Left lung (tissue), 10 donors: ENCODE results near the gene MYOZ3. TPM values are rescaled to one million over a fixed set of nuclear protein-coding genes. Genes with fewer than 3 reads are reported as not detected.
A peak's percentile ranks its signal among the peaks of the same experiment; 100 is the strongest.

ENCODE experiments used
- ATAC-seq: fragments of 200-7000 bp; cut with Tn5 transposase; one replicate; pipeline ENCODE4 v1.9.1; 2020; ENCODE audit warnings: moderate library complexity
- DNase-seq, 4 donors: peaks; one replicate each; pipeline ENCODE4 v3.0.0-alpha.2; 2013 to 2020
- H3K27ac ChIP-seq, 2 donors: fragments of 200-600 bp; sonication (generic) in 1 of 2; one replicate each; pipeline versions ENCODE4 v1.5.0 to v1.8.0; 2020 to 2021
- H3K27me3 ChIP-seq, 2 donors: fragments of 200-600 bp; sonication (generic) in 1 of 2; one replicate each; pipeline versions ENCODE4 v1.5.0 to v1.8.0; 2020 to 2021
- H3K36me3 ChIP-seq, 2 donors: fragments of 200-600 bp; sonication (generic) in 1 of 2; one replicate each; pipeline versions ENCODE4 v1.5.0 to v1.8.0; 2020 to 2021
- H3K4me1 ChIP-seq, 2 donors: fragments of 200-600 bp; one replicate each; pipeline ENCODE4 v1.8.0; 2021
- H3K4me3 ChIP-seq, 2 donors: fragments of 200-600 bp; sonication (generic) in 1 of 2; one replicate each; pipeline versions ENCODE4 v1.5.0 to v1.8.0; 2020 to 2021; ENCODE audit warnings: mild to moderate bottlenecking in 1 of 2
- H3K9me3 ChIP-seq, 2 donors: fragments of 200-600 bp; sonication (generic) in 1 of 2; one replicate each; pipeline versions ENCODE4 v1.5.0 to v1.8.0; 2020 to 2021
- CTCF ChIP-seq, 2 donors: fragments of 200-600 bp; sonication (generic) in 1 of 2; IDR thresholded peaks; one replicate each; pipeline versions ENCODE4 v1.5.0 to v1.8.0; 2021; ENCODE audit warnings: antibody characterized with exemption in 2 of 2
- intact Hi-C, 2 donors: fragments of 100-400 bp; cut with DNase I; formaldehyde crosslinking; loops; one replicate each; pipeline versions ENCODE4 v1.11.2 to v1.14.2; 2022
- polyA plus RNA-seq, 6 donors: library from polyadenylated mRNA; unstranded; fragments of 120-200 nt; gene quantifications; one replicate each; pipeline ENCODE4 v1.2.1, GENCODE V29; 2013; ENCODE audit not compliant: insufficient read length in 6 of 6
- total RNA-seq, 2 donors: library from RNA; stranded (reverse); fragmentation: NEBNext Ultra II Directional; extraction: Animal tissue kit (Norgen Biotek cat#: 25700); gene quantifications; one replicate each; pipeline ENCODE4 v1.2.1, GENCODE V29; 2021
- donor health status: DM: no; HTN: yes; CAD: no.
- donor health status: DM: no; HTN: no; CAD: no.

The MYOZ3 gene
- total and polyA plus RNA-seq, 8 donors: 0.79 to 13.1 (median 11.2) TPM

- intact Hi-C loops: no loop called here
- Histone ChIP-seq H3K9me3 (no peaks in the 10 kb centered on the region), H3K4me3 (peak overlapping the region; percentile 30 to 43), H3K27ac (peak overlapping the region in 1 of 2 donors; percentile 5), H3K36me3 (no peaks in the 10 kb centered on the region), H3K27me3 (peaks cover 5 to 16% of the 10 kb centered on the region in 2 donors), H3K4me1 (peaks cover 10 to 33% of the 10 kb centered on the region in 2 donors)
- peak; percentile 34 for ATAC-seq
- TF ChIP-seq CTCF (IDR thresholded peaks at IDR 0.05): no peak
- DNase-seq: peak in 1 of 4 donors; percentile 83
These were observed 10.6 kb downstream of the MYOZ3 start for GRCh38 chr5:150671509-150672236.

GRCh38 chr5:150672237-150672883 is 11.3 kb downstream of the MYOZ3 start:
- peaks cover 10 to 33% of the 10 kb centered on the region in 2 donors for H3K4me1 ChIP-seq
- peak in 3 of 4 donors; percentile 52 to 86 (median 58) for DNase-seq
- H3K27ac ChIP-seq: peak overlapping the region in 1 of 2 donors; percentile 69
- no peaks in the 10 kb centered on the region for H3K36me3 ChIP-seq
- no peaks in the 10 kb centered on the region for H3K9me3 ChIP-seq
- H3K27me3 ChIP-seq: peaks cover 5 to 16% of the 10 kb centered on the region in 2 donors
- ATAC-seq: peak; percentile 66
- intact Hi-C loops: no loop called here
- peak overlapping the region; percentile 30 to 43 for H3K4me3 ChIP-seq
- no peak for TF ChIP-seq CTCF (IDR thresholded peaks at IDR 0.05)

GRCh38 chr5:150672884-150673275 is 11.8 kb downstream of the MYOZ3 start:
- Histone ChIP-seq H3K9me3 (no peaks in the 10 kb centered on the region), H3K4me3 (peak overlapping the region; percentile 30 to 43), H3K4me1 (peaks cover 10 to 33% of the 10 kb centered on the region in 2 donors), H3K27me3 (peaks cover 5 to 16% of the 10 kb centered on the region in 2 donors), H3K27ac (peak overlapping the region in 1 of 2 donors; percentile 69), H3K36me3 (no peaks in the 10 kb centered on the region)
- intact Hi-C loops: no loop called here
- TF ChIP-seq CTCF (IDR thresholded peaks at IDR 0.05): no peak
- ATAC-seq: no peak
- DNase-seq: no peak

DNA sequence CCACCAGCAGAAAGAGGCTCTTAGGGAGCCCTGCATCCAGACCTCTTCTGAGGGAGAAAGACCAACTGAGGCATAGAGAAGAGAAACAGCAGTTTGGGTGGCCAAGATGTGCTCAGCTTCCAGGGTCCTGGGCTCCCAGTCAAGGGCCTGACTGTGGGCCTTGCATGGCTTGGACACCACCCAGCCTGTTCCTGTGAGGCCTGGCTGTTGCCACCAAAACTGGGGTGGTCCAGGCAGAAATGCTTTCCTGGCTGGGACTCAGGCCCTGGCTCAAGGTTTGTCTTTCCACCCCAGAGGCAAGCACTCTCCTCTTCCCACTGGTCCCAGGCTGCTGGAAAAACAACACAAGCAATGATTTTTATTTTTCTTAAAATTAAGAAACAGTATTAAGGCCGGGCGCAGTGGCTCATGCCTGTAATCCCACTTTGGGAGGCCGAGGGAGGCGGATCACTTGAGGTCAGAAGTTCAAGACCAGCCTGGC is 13.3 kb downstream of the MYOZ3 start:
- intact Hi-C loops: no loop called here
- H3K36me3 ChIP-seq: no peaks in the 10 kb centered on the region
- ATAC-seq: peak; percentile 11
- H3K27ac ChIP-seq: peak overlapping the region; percentile 38 to 69
- H3K4me1 ChIP-seq: peaks cover 10 to 33% of the 10 kb centered on the region in 2 donors
- peak in 3 of 4 donors; percentile 59 to 72 (median 65) for DNase-seq
- peaks cover 5 to 16% of the 10 kb centered on the region in 2 donors for H3K27me3 ChIP-seq
- no peak overlapping the region for H3K4me3 ChIP-seq
- no peak for TF ChIP-seq CTCF (IDR thresholded peaks at IDR 0.05)
- H3K9me3 ChIP-seq: no peaks in the 10 kb centered on the region

GRCh38 chr5:150675069-150675468 is 14.0 kb downstream of the MYOZ3 start:
- TF ChIP-seq CTCF (IDR thresholded peaks at IDR 0.05): no peak
- no peak overlapping the region for H3K4me3 ChIP-seq
- intact Hi-C loops: no loop called here
- H3K27me3 ChIP-seq: peaks cover 5 to 16% of the 10 kb centered on the region in 2 donors
- peaks cover 10 to 33% of the 10 kb centered on the region in 2 donors for H3K4me1 ChIP-seq
- DNase-seq: no peak
- H3K27ac ChIP-seq: peak overlapping the region in 1 of 2 donors; percentile 69
- ATAC-seq: no peak
- no peaks in the 10 kb centered on the region for H3K36me3 ChIP-seq
- no peaks in the 10 kb centered on the region for H3K9me3 ChIP-seq
